DND-41 (cell line): ENCODE measurements around the gene FRMPD1.
"Not testable (repeated sequence)": the region's sequence is repeated elsewhere in the genome, so short reads cannot be mapped to it uniquely, and the experiment has no call there.

ENCODE experiments used
- ATAC-seq: fragments of 200-7000 bp; cut with Tn5 transposase; 3 replicates; pipeline ENCODE4 v1.9.1; 2021; ENCODE audit warnings: low read depth; ENCODE audit not compliant: insufficient read depth
- DNase-seq: peaks from one replicate; pipeline ENCODE4 v3.0.0-alpha.2; 2020
- H2AFZ ChIP-seq: 2 replicates; pipeline ENCODE4 v1.6.0; 2012; ENCODE audit warnings: low read depth, low read length
- H3K27ac ChIP-seq: 2 replicates; pipeline ENCODE4 v1.5.1; 2012; ENCODE audit warnings: low read length, inconsistent platforms
- H3K27me3 ChIP-seq: fragments of 200-600 bp; sonication (generic); 2 replicates; pipeline ENCODE4 v1.6.0; 2012; ENCODE audit warnings: low read length, mild to moderate bottlenecking, inconsistent platforms; ENCODE audit not compliant: insufficient read depth, poor library complexity
- H3K36me3 ChIP-seq: 2 replicates; pipeline ENCODE4 v1.5.1; 2012; ENCODE audit warnings: low read length, inconsistent platforms; ENCODE audit not compliant: insufficient read depth
- H3K4me1 ChIP-seq: 2 replicates; pipeline ENCODE4 v1.5.1; 2012; ENCODE audit warnings: mild to moderate bottlenecking, low read length; ENCODE audit not compliant: insufficient read depth
- H3K4me2 ChIP-seq: 2 replicates; pipeline ENCODE4 v1.6.0; 2012; ENCODE audit warnings: mild to moderate bottlenecking, moderate library complexity, low read length, inconsistent platforms; ENCODE audit not compliant: insufficient read depth
- H3K4me3 ChIP-seq, 2 experiments: fragments of 200-600 bp in 1 of 2; shearing (Covaris generic) in 1 of 2; 2 replicates each; pipeline ENCODE4 v1.5.1; 2012 to 2016; ENCODE audit warnings: inconsistent platforms in 2 of 2, low read length in 2 of 2, mild to moderate bottlenecking in 2 of 2, low read depth in 1 of 2, moderate library complexity in 1 of 2
- H3K79me2 ChIP-seq: 2 replicates; pipeline ENCODE4 v1.6.0; 2012; ENCODE audit warnings: low read length, inconsistent platforms; ENCODE audit not compliant: insufficient read depth
- H3K9ac ChIP-seq: 2 replicates; pipeline ENCODE4 v1.6.0; 2012; ENCODE audit warnings: low read depth, mild to moderate bottlenecking, inconsistent platforms, low read length, moderate library complexity
- H3K9me3 ChIP-seq: 2 replicates; pipeline ENCODE4 v1.5.1; 2012; ENCODE audit warnings: low read length, moderate library complexity, mild to moderate bottlenecking, inconsistent platforms; ENCODE audit not compliant: insufficient read depth, severe bottlenecking
- H4K20me1 ChIP-seq: 2 replicates; pipeline ENCODE4 v1.6.0; 2012; ENCODE audit warnings: low read length; ENCODE audit not compliant: insufficient read depth
- EZH2 ChIP-seq: IDR thresholded peaks from 3 replicates; pipeline ENCODE4 v1.6.1; 2012; ENCODE audit warnings: borderline replicate concordance, low read depth, mild to moderate bottlenecking, moderate library complexity, low read length, inconsistent platforms; ENCODE audit not compliant: severe bottlenecking
- TF ChIP-seq, protein P1 (sequence below): IDR thresholded peaks from 2 replicates; pipeline ENCODE4 v1.5.1; 2012; ENCODE audit warnings: borderline replicate concordance, low read length, moderate library complexity, mild to moderate bottlenecking; ENCODE audit not compliant: poor library complexity, severe bottlenecking; ENCODE audit errors: extremely low read depth

Gene FRMPD1, protein sequence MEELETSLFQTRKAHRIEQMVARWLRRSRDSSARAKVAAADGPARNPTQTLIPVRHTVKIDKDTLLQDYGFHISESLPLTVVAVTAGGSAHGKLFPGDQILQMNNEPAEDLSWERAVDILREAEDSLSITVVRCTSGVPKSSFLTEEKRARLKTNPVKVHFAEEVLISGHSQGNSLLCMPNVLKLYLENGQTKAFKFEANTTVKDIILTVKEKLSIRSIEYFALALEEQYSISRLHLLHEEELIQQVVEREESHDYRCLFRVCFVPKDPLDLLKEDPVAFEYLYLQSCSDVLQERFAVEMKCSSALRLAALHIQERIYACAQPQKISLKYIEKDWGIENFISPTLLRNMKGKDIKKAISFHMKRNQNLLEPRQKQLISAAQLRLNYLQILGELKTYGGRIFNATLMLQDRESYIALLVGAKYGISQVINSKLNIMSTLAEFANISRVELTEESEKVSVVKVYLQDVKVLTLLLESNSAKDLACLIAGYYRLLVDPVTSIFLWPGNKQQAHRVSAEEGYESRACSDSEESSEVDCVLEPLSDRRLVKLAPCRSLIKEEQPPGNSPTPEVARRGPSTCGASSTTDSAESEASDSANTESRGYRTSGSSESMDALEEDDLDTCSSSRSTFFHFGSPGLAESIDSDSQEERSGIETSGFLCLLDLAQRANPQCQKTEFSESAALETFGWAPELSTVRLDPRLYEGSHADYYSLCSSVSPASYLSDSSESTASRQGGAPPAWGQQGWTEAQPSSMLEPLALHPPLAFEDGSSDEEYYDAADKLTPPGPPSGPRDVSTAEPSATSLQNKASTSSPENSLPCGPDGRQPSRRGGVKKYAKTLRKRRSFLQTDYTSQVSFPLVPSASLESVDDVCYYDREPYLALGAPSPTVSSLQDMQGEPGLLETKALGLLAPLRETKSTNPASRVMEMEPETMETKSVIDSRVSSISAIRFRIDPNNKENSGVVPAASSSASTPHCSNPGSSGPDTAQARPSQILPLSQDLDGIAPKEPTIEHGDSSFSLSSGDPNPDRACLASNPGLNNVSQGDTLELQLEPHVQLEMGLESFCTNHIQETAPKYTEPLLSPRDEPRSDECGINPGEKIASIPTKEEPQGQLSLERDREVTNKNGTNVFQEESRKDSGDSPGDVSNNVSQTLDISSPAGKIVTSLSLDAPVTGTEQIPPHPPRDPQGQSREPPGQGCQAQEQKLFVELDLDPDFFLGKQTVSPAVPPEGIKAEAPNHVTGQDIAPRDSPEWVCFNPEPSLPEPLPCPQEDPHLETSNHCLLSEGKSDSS (N-terminal part only)

DNA sequence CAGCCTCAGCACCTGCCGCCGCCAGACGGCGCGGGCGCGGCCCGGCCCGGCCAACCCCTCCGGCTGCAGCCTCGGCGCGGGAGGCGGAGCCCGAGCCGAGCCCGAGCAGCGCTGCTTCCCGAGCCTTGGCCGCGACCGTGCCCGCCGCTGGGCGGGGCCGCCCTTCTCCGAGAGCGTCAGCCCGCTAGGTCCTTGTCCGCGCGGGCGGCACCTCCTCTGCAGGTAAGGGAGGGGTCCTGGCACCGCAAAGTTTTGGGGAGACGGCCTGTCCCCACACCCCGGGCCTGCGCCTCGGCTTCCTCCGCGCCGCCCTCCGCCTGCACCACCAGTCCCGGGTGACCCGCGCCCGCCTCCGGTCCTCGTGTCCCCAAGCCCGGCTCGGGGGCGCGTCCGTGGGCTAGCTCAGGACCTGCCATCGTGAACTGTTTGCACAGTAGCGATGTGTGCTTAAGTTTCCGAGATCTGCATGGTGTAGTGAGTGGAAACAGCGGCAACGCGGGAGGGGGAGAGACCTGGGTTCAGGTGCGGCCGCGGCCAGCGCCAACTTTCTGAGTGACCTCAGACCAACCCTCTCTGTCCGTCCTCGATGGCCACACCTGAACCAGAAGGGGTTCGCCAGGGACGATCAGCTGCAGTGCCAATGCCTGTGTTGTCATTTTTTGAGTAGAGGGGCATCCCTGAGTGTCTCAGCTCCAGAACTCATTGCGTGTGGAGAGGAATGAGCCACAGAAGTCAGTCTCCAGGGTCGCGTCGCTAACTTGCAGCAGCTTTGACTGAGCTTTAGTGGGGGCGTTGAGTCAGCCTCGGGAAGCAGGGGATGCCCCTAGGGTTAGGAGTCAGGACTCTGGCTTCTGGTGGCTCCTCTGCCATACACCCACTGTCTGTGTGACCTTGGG is at the start of gene FRMPD1:
Gene FRMPD1, plus strand, starts transcription at position 82 of the 896 bp plus-strand sequence. CDS start 41,688 bp downstream, outside the sequence.
- no peak for DNase-seq
- no peak for ATAC-seq
- Histone ChIP-seq H2AFZ (no peak within 1 kb of the TSS), H3K4me3 (no peak within 1 kb of the TSS), H3K4me1 (no peaks in the 10 kb centered on the region), H3K9ac (no peak within 1 kb of the TSS), H3K9me3 (no peaks in the 10 kb centered on the region), H3K27me3 (peaks cover 3% of the 10 kb centered on the region), H3K79me2 (no peaks in the 10 kb centered on the region), H3K27ac (no peak within 1 kb of the TSS), H3K4me2 (no peak within 1 kb of the TSS), H3K36me3 (no peaks in the 10 kb centered on the region), H4K20me1 (no peaks in the 10 kb centered on the region)
- TF ChIP-seq, protein P1, sequence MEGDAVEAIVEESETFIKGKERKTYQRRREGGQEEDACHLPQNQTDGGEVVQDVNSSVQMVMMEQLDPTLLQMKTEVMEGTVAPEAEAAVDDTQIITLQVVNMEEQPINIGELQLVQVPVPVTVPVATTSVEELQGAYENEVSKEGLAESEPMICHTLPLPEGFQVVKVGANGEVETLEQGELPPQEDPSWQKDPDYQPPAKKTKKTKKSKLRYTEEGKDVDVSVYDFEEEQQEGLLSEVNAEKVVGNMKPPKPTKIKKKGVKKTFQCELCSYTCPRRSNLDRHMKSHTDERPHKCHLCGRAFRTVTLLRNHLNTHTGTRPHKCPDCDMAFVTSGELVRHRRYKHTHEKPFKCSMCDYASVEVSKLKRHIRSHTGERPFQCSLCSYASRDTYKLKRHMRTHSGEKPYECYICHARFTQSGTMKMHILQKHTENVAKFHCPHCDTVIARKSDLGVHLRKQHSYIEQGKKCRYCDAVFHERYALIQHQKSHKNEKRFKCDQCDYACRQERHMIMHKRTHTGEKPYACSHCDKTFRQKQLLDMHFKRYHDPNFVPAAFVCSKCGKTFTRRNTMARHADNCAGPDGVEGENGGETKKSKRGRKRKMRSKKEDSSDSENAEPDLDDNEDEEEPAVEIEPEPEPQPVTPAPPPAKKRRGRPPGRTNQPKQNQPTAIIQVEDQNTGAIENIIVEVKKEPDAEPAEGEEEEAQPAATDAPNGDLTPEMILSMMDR, result no peak
- TF ChIP-seq EZH2, result no peak

DNA sequence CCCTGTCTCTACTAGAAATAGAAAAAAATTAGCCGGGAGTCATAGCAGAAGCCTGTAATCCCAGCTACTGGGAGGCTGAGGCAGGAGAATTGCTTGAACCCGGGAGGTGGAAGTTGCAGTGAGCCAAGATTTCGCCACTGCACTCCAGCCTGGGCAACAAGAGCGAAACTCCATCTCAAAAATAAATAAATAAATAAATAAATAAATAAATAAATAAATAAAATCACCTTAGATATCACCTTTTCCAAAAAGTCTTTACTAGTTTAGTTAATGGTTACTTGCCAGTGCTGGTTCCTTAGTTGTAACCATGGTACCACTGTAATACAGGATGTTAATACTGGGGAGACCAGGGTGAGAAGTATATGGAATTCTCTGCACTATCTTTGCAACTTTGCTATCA is 48.7 kb upstream of the FRMPD1 start:
- H3K4me3 ChIP-seq, H2AFZ ChIP-seq, H3K9me3 ChIP-seq, H3K4me2 ChIP-seq, H3K27ac ChIP-seq, ATAC-seq, DNase-seq, H3K79me2 ChIP-seq, H4K20me1 ChIP-seq, H3K4me1 ChIP-seq, H3K36me3 ChIP-seq, H3K9ac ChIP-seq: not testable (repeated sequence)
- H3K27me3 ChIP-seq, result peaks cover 13% of the 10 kb centered on the region

DNA sequence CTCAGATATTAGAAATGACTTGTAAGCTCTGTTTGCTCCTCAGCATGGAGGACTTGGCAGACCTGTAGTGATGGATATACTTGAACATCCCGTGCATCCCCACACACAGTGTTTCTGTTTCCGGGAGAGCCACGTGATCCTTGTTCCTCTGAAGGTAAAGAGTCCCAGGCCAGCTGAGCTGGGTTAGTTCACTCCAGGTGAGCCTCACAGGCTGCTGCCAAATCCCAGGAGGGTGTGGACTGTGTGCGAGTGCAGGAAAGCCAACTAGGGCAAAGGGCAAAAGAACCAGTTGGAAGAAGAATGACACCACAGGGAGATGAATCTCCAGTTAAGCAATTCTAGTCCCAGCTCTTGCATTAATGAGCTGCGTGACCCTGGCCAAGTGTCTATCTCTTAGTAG is 47.9 kb upstream of the FRMPD1 start:
- Histone ChIP-seq H3K36me3 (no peaks in the 10 kb centered on the region), H3K4me3 (no peak overlapping the region), H3K27me3 (peaks cover 13% of the 10 kb centered on the region), H3K9ac (no peak overlapping the region), H2AFZ (no peak overlapping the region), H4K20me1 (no peaks in the 10 kb centered on the region), H3K9me3 (no peaks in the 10 kb centered on the region), H3K4me2 (no peak overlapping the region), H3K79me2 (no peaks in the 10 kb centered on the region), H3K4me1 (no peaks in the 10 kb centered on the region), H3K27ac (no peak overlapping the region)
- DNase-seq (no peak), ATAC-seq (no peak)
- no peak for TF ChIP-seq EZH2

DNA sequence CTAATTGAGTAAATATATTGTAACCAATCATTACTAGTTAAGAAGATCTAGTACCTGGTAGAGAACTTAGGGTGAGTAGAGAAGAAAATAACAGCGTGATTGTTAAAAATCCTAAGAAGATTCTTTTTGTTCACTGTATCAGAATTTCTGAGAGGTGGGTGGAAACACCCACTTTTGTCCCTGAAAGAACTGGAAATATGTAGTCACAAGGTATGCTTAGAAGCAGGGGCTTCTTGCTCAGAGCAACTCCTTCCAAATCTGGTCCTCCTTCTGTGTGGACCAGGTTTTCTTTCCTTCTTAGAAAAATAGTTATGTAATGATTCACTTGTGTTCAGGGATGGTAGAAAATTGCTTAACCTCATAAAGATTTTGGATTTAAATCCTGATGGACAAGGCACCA is 46.5 kb upstream of the FRMPD1 start:
- no peaks in the 10 kb centered on the region for H3K4me1 ChIP-seq
- H3K4me3 ChIP-seq, result no peak overlapping the region
- ATAC-seq (no peak), DNase-seq (no peak)
- no peak overlapping the region for H2AFZ ChIP-seq
- H3K4me2 ChIP-seq, result no peak overlapping the region
- peaks cover 13% of the 10 kb centered on the region for H3K27me3 ChIP-seq
- no peaks in the 10 kb centered on the region for H3K79me2 ChIP-seq
- TF ChIP-seq, protein P1, result no peak
- TF ChIP-seq EZH2, result no peak
- H3K27ac ChIP-seq, result no peak overlapping the region
- H4K20me1 ChIP-seq, result no peaks in the 10 kb centered on the region
- no peak overlapping the region for H3K9ac ChIP-seq
- no peaks in the 10 kb centered on the region for H3K9me3 ChIP-seq
- no peaks in the 10 kb centered on the region for H3K36me3 ChIP-seq
